GM23248 (cell line): Measurements from ENCODE around the gene LIN28B. TPM values are rescaled to one million over a fixed set of nuclear protein-coding genes. Genes with fewer than 3 reads are reported as not detected.
A peak's percentile ranks its signal among the peaks of the same experiment; 100 is the strongest.
"Not testable (repeated sequence)": the region's sequence is repeated elsewhere in the genome, so short reads cannot be mapped to it uniquely, and the experiment has no call there.

Experiments
- DNase-seq: peaks from one replicate; pipeline ENCODE4 v3.0.0-alpha.2; 2015
- H2AFZ ChIP-seq: fragments of 200-600 bp; sonication (generic); 2 replicates; pipeline ENCODE4 v1.6.1; 2016; ENCODE audit warnings: antibody characterized with exemption
- H3F3A ChIP-seq: fragments of 200-600 bp; sonication (generic); 2 replicates; pipeline ENCODE4 v1.6.1; 2016; ENCODE audit warnings: mild to moderate bottlenecking, antibody characterized with exemption, mixed run types; ENCODE audit not compliant: insufficient read depth
- H3K27ac ChIP-seq: fragments of 200-600 bp; sonication (generic); 2 replicates; pipeline ENCODE4 v1.5.1; 2016; ENCODE audit warnings: mild to moderate bottlenecking
- H3K27me3 ChIP-seq: fragments of 200-600 bp; sonication (generic); replicated peaks from 2 replicates; pipeline ENCODE4 v1.6.1; 2016; ENCODE audit warnings: mild to moderate bottlenecking; ENCODE audit not compliant: insufficient read depth
- H3K36me3 ChIP-seq: fragments of 200-600 bp; sonication (generic); 2 replicates; pipeline ENCODE4 v1.6.1; 2016; ENCODE audit warnings: low read depth, mild to moderate bottlenecking
- H3K4me1 ChIP-seq: fragments of 200-600 bp; sonication (generic); 2 replicates; pipeline ENCODE4 v1.6.1; 2016; ENCODE audit warnings: mild to moderate bottlenecking; ENCODE audit not compliant: insufficient read depth
- H3K4me2 ChIP-seq: fragments of 200-600 bp; sonication (generic); one replicate; pipeline ENCODE4 v1.6.1; 2016; ENCODE audit warnings: mild to moderate bottlenecking; ENCODE audit not compliant: unreplicated experiment
- H3K4me3 ChIP-seq: fragments of 200-600 bp; sonication (generic); 2 replicates; pipeline ENCODE4 v1.5.1; 2016; ENCODE audit warnings: mild to moderate bottlenecking
- H3K79me2 ChIP-seq: fragments of 200-600 bp; sonication (generic); 2 replicates; pipeline ENCODE4 v1.6.1; 2016; ENCODE audit warnings: mild to moderate bottlenecking; ENCODE audit not compliant: insufficient read depth
- H3K9ac ChIP-seq: fragments of 200-600 bp; sonication (generic); 2 replicates; pipeline ENCODE4 v1.6.1; 2016; ENCODE audit warnings: mild to moderate bottlenecking
- H3K9me2 ChIP-seq: fragments of 200-600 bp; sonication (generic); 2 replicates; pipeline ENCODE4 v1.6.1; 2016; ENCODE audit warnings: mixed run types, mild to moderate bottlenecking, moderate library complexity; ENCODE audit not compliant: insufficient read depth
- H3K9me3 ChIP-seq: fragments of 200-600 bp; sonication (generic); one replicate; pipeline ENCODE4 v1.6.1; 2017; ENCODE audit warnings: low read depth
- H4K20me1 ChIP-seq: fragments of 200-600 bp; sonication (generic); 2 replicates; pipeline ENCODE4 v1.6.0; 2016; ENCODE audit not compliant: insufficient read depth
- EZH2 ChIP-seq: fragments of 200-600 bp; sonication (generic); IDR thresholded peaks from 2 replicates; pipeline ENCODE4 v1.6.1; 2018; ENCODE audit warnings: antibody characterized with exemption, mild to moderate bottlenecking; ENCODE audit not compliant: insufficient read depth, poor library complexity, severe bottlenecking
- EZH2phosphoT487 ChIP-seq: fragments of 200-600 bp; sonication (generic); IDR thresholded peaks from 2 replicates; pipeline ENCODE4 v1.6.1; 2018; ENCODE audit warnings: antibody characterized with exemption, moderate library complexity, mild to moderate bottlenecking, low read depth; ENCODE audit not compliant: insufficient read depth
- WGBS, 2 experiments: methylation state at CpG; one replicate each; pipeline ENCODE4 v1.1.6; 2015 to 2017; ENCODE audit warnings: low lambda C conversion rate in 2 of 2, low coverage in 1 of 2; ENCODE audit errors: missing lambda C conversion rate in 2 of 2; 5-methylcytosine and 5-hydroxymethylcytosine counted together
- in situ Hi-C: fragments of 300-500 bp; cut with MboI; formaldehyde crosslinking; loops from 2 replicates; pipeline ENCODE4 v1.15.0; 2020
- polyA plus RNA-seq: library from polyadenylated mRNA; unstranded; fragments of >200 nt; fragmentation: Nextera tagmentation; extraction: Ambion mirVana; gene quantifications from 2 replicates; pipeline ENCODE4 v1.2.1, GENCODE V29; 2016
- total RNA-seq: library from RNA; depleted of rRNA; stranded (reverse); fragments of >200 nt; shearing (Covaris generic); gene quantifications from 2 replicates; pipeline ENCODE4 v1.2.3, GENCODE V29; 2014

The LIN28B gene
- total and polyA plus RNA-seq, 2 experiments from 2014 or later, result not detected

DNA sequence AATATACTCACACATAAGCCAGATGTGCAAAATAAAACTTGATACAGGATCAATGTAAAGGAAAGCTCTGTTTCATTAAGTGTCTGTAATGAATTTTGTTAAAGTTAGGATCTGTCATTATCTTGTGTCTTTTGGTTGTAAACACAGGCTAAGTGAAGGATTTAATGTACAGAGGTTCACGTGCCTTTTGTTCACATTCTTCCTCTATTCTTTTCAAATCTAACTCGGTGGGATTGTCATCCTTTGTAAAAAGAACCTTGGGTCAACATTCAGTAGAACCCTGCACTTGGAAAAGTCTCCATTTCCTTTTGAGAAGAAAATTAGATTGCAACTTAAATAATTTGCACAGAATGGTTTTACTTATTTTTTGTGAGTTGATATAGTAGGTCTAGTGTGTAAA, 7.7 kb upstream of the LIN28B start:
- no peaks in the 10 kb centered on the region for H3K9me2 ChIP-seq
- 20 to 27% methylated on average over 2 of the region's 2 CpGs for WGBS, 2 experiments
- H2AFZ ChIP-seq, result no peak overlapping the region
- H3K9me3 ChIP-seq, result no peaks in the 10 kb centered on the region
- TF ChIP-seq EZH2phosphoT487 (no peak), EZH2 (no peak)
- no peak overlapping the region for H3K4me3 ChIP-seq
- H3F3A ChIP-seq, result no peaks in the 10 kb centered on the region
- in situ Hi-C loops, result no loop called here
- H3K27me3 ChIP-seq, result peaks cover 42% of the 10 kb centered on the region
- H3K36me3 ChIP-seq, result no peaks in the 10 kb centered on the region
- H3K27ac ChIP-seq, result no peak overlapping the region
- H3K79me2 ChIP-seq, result no peaks in the 10 kb centered on the region
- H3K4me2 ChIP-seq, result no peak overlapping the region
- DNase-seq, result no peak
- H4K20me1 ChIP-seq, result no peaks in the 10 kb centered on the region
- H3K9ac ChIP-seq, result no peak overlapping the region
- H3K4me1 ChIP-seq, result no peaks in the 10 kb centered on the region

DNA sequence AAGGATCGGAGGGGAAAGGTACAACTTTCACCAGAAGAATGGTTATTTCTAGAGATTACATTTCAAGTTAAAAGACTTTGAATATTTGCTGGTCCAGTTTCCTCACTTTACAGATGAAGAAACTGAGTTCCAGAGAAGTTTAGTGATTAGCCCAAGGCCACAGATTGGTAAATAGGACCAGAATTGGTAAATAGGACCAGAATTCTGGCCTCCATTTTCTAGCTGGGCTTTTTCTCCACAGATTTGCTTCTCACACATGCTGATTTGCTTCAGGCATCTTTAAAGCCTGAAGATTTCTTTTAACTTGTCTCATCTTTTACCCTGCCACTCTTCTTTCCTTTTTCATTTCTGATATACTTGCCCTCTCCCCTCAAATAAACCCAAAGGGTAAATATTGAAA, 5.2 kb upstream of the LIN28B start:
- H3K27ac ChIP-seq, result no peak overlapping the region
- no peaks in the 10 kb centered on the region for H3K9me3 ChIP-seq
- H3K4me1 ChIP-seq, result no peaks in the 10 kb centered on the region
- TF ChIP-seq EZH2 (no peak), EZH2phosphoT487 (no peak)
- no peak overlapping the region for H3K4me2 ChIP-seq
- H3F3A ChIP-seq, result no peaks in the 10 kb centered on the region
- 0 to 8% methylated on average over 1 of the region's 1 CpG for WGBS, 2 experiments
- no peaks in the 10 kb centered on the region for H3K9me2 ChIP-seq
- no peaks in the 10 kb centered on the region for H4K20me1 ChIP-seq
- H2AFZ ChIP-seq, result no peak overlapping the region
- in situ Hi-C loops, result no loop called here
- no peak for DNase-seq
- H3K36me3 ChIP-seq, result no peaks in the 10 kb centered on the region
- H3K4me3 ChIP-seq, result no peak overlapping the region
- no peak overlapping the region for H3K9ac ChIP-seq
- no peaks in the 10 kb centered on the region for H3K79me2 ChIP-seq
- H3K27me3 ChIP-seq, result peaks cover 65% of the 10 kb centered on the region

DNA sequence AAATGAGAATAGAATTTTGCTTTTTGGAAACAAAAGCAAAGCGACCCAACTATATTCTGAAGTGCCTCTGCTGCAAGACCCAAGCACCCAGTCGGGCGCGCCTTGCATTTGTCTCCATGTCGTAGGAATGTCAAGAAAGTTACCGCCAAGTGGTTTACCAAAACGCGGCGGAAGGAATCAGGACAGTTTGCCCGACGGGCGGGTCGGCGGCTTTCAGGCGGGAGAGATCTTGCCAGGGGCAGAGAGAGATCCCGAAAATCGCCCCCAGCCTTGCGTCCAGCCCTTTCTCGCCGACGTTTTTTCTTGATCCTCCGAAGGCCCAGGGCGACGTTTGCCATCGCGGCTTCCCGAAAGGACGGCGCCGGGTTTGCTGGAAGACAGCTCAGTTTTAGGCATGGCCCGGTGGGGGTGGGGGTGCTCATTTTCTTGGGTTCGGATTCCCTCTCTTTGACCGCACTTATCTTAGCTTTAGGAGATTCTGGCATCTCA, 4.0 kb upstream of the LIN28B start:
- Histone ChIP-seq H3F3A (no peaks in the 10 kb centered on the region), H3K9me2 (no peaks in the 10 kb centered on the region), H4K20me1 (no peaks in the 10 kb centered on the region), H3K27me3 (peaks cover 76% of the 10 kb centered on the region), H3K4me3 (no peak overlapping the region), H3K79me2 (no peaks in the 10 kb centered on the region), H3K9ac (no peak overlapping the region), H3K27ac (no peak overlapping the region), H3K36me3 (no peaks in the 10 kb centered on the region), H2AFZ (no peak overlapping the region), H3K4me2 (no peak overlapping the region), H3K9me3 (no peaks in the 10 kb centered on the region), H3K4me1 (no peaks in the 10 kb centered on the region)
- 23% methylated on average over 30 to 33 of the region's 33 CpGs for WGBS, 2 experiments
- TF ChIP-seq EZH2, result peak; percentile 82
- TF ChIP-seq EZH2phosphoT487, result no peak
- in situ Hi-C loops, result no loop called here
- DNase-seq, result no peak

DNA sequence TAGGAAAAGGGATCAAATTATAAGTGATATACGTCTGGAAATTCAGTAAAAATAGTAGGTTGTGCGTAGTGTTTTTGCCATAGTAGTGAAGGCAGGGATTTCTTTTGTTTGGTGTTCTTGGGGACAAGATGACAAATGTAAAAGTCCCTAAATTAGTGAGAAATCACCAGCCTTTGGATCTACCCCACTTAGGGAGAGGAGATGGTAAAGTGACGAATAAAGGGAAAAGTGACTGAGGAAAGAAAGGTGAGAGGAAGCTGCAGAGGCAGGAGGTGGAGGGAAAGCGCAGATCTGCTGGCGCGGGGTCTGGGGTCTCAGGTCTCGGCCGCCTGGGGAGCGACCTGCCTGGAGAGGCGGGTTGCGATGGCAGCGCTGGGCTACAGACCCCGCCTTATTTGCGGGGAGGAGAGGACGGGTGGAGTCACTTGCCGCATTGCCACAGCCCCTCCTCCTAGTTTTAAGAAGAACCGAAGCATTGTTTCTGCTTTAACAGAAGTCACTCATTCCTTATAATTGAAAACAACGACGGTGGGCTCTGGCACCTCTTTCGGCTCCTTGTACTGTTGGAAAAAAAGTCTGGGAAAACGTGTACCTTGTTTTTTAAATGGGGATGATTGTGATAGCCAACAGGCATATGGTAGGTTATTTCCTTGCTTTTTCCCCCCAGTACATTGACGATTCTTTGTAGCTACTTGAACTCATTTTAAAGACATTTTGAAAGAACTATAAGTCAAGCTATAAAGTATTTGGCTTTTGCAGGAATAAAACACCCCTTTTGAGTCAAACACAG, 3.3 kb upstream of the LIN28B start:
- H3K9me2 ChIP-seq, H3K4me3 ChIP-seq, H3F3A ChIP-seq, H3K79me2 ChIP-seq, H3K36me3 ChIP-seq, H3K27ac ChIP-seq, in situ Hi-C loops, H3K9me3 ChIP-seq, DNase-seq, H3K9ac ChIP-seq, H3K4me2 ChIP-seq, H2AFZ ChIP-seq, H4K20me1 ChIP-seq, H3K4me1 ChIP-seq: not testable (repeated sequence)
- WGBS, 2 experiments, result 10 to 16% methylated on average over 15 to 22 of the region's 22 CpGs
- peaks cover 82% of the 10 kb centered on the region for H3K27me3 ChIP-seq
